Measurements from ENCODE around the gene MAML3. TPM values are rescaled to one million over a fixed set of nuclear protein-coding genes. Genes with fewer than 3 reads are reported as not detected.

Gene MAML3
- total RNA-seq, 1 donor: 0.72 TPM

DNA sequence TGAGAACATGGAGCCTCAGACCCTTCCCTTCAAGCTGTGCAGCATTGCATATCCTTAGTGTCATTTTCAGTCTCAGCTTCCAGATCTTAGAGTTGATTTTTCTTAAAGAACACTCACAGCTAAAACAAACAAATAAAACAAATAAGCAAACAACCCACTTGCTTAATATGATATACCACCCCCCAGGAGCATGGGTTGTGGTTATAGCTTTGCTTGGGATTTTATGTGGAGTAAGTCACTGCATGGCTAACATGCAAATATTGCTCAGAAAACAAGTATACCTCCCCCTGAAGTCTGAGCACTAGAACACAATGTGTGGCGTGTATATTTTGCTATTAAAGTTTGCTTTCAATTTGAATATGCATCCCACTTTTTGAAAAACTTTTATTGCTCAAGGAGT, 409.8 kb downstream of the MAML3 start:
- Histone ChIP-seq H3K4me1 (ENCODE audit: insufficient read depth, low read length) (peaks cover 2% of the 10 kb centered on the region), H3K27ac (ENCODE audit: low read depth, low read length) (no peak overlapping the region), H3K27me3 (ENCODE audit: insufficient read depth, low read length) (peaks cover 18% of the 10 kb centered on the region), H2AFZ (ENCODE audit: low read length) (no peak overlapping the region), H3K4me2 (ENCODE audit: insufficient read depth, low read length) (no peak overlapping the region), H3K79me2 (ENCODE audit: insufficient read depth, low read length) (no peaks in the 10 kb centered on the region), H4K20me1 (ENCODE audit: insufficient read depth, low read length) (no peaks in the 10 kb centered on the region), H3K36me3 (ENCODE audit: insufficient read depth, low read length) (no peaks in the 10 kb centered on the region), H3K4me3 (ENCODE audit: insufficient read depth, low read length) (no peak overlapping the region), H3K9me3 (ENCODE audit: low read depth, low read length) (no peaks in the 10 kb centered on the region)
- TF ChIP-seq, protein P1, sequence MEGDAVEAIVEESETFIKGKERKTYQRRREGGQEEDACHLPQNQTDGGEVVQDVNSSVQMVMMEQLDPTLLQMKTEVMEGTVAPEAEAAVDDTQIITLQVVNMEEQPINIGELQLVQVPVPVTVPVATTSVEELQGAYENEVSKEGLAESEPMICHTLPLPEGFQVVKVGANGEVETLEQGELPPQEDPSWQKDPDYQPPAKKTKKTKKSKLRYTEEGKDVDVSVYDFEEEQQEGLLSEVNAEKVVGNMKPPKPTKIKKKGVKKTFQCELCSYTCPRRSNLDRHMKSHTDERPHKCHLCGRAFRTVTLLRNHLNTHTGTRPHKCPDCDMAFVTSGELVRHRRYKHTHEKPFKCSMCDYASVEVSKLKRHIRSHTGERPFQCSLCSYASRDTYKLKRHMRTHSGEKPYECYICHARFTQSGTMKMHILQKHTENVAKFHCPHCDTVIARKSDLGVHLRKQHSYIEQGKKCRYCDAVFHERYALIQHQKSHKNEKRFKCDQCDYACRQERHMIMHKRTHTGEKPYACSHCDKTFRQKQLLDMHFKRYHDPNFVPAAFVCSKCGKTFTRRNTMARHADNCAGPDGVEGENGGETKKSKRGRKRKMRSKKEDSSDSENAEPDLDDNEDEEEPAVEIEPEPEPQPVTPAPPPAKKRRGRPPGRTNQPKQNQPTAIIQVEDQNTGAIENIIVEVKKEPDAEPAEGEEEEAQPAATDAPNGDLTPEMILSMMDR (IDR thresholded peaks at IDR 0.05; ENCODE audit: extremely low read depth, low read depth, low read length): no peak
- DNase-seq (ENCODE audit: insufficient read length, low spot score, missing footprints): no peak

DNA sequence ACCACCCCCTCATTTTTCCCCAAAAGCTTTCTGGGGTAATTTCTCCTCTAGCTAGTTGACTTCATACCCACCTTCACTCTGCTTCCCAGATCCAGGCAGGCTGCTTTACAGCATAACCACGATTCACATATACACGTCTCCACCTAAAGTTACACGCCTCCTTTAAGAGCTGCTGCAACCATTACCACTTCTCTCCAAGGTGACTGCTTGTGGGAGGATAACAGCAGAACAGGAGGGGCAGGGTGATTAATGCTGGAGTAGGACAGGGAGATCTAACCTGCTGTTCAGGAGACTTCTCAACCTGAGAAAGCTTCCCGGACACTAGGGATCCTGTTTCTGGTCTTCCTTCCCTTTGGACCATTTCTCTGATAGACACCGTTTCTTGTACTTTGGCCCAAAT, 411.0 kb downstream of the MAML3 start:
- H3K4me1 ChIP-seq (ENCODE audit: insufficient read depth, low read length): peaks cover 2% of the 10 kb centered on the region
- H3K27ac ChIP-seq (ENCODE audit: low read depth, low read length): no peak overlapping the region
- no peak overlapping the region for H2AFZ ChIP-seq (ENCODE audit: low read length)
- peaks cover 18% of the 10 kb centered on the region for H3K27me3 ChIP-seq (ENCODE audit: insufficient read depth, low read length)
- H4K20me1 ChIP-seq (ENCODE audit: insufficient read depth, low read length): no peaks in the 10 kb centered on the region
- DNase-seq (ENCODE audit: insufficient read length, low spot score, missing footprints): no peak
- TF ChIP-seq, protein P1 (IDR thresholded peaks at IDR 0.05; ENCODE audit: extremely low read depth, low read depth, low read length): no peak
- H3K36me3 ChIP-seq (ENCODE audit: insufficient read depth, low read length): no peaks in the 10 kb centered on the region
- no peaks in the 10 kb centered on the region for H3K9me3 ChIP-seq (ENCODE audit: low read depth, low read length)
- H3K79me2 ChIP-seq (ENCODE audit: insufficient read depth, low read length): no peaks in the 10 kb centered on the region
- no peak overlapping the region for H3K4me2 ChIP-seq (ENCODE audit: insufficient read depth, low read length)
- no peak overlapping the region for H3K4me3 ChIP-seq (ENCODE audit: insufficient read depth, low read length)

DNA sequence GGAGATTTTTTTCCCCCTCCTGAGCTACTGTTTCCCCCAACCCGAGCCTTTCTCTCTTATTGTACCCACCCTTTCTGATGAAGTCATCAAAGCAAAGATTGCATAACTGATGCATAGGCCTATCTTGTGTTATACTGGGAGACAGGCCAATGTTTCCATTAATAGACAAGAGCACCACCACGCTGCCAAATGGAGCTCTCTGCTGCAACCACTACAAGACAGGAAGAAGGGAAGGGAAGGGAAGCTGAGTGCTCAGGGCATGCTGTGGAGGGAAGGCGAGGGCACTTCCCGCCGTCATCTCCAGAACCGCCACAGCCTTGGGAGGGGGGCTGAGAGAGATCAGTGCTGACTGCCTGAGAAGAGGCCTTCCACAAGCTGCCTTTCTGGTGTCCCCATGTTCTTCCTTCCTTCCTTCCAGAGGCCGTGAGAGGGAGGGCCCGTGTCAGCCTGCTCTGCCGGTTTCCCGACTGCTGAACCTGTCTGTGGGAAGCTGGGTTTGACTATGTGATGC, 413.4 kb downstream of the MAML3 start:
- no peaks in the 10 kb centered on the region for H3K36me3 ChIP-seq (ENCODE audit: insufficient read depth, low read length)
- no peaks in the 10 kb centered on the region for H3K9me3 ChIP-seq (ENCODE audit: low read depth, low read length)
- H4K20me1 ChIP-seq (ENCODE audit: insufficient read depth, low read length): no peaks in the 10 kb centered on the region
- H3K27ac ChIP-seq (ENCODE audit: low read depth, low read length): no peak overlapping the region
- peak overlapping the region; percentile 31 for H3K4me2 ChIP-seq (ENCODE audit: insufficient read depth, low read length)
- no peaks in the 10 kb centered on the region for H3K79me2 ChIP-seq (ENCODE audit: insufficient read depth, low read length)
- peaks cover 2% of the 10 kb centered on the region for H3K4me1 ChIP-seq (ENCODE audit: insufficient read depth, low read length)
- H3K4me3 ChIP-seq (ENCODE audit: insufficient read depth, low read length): no peak overlapping the region
- TF ChIP-seq, protein P1 (IDR thresholded peaks at IDR 0.05; ENCODE audit: extremely low read depth, low read depth, low read length): peak; percentile 37
- H2AFZ ChIP-seq (ENCODE audit: low read length): peak overlapping the region; percentile 47
- H3K27me3 ChIP-seq (ENCODE audit: insufficient read depth, low read length): peaks cover 23% of the 10 kb centered on the region
- peak; percentile 94 for DNase-seq (ENCODE audit: insufficient read length, low spot score, missing footprints)

DNA sequence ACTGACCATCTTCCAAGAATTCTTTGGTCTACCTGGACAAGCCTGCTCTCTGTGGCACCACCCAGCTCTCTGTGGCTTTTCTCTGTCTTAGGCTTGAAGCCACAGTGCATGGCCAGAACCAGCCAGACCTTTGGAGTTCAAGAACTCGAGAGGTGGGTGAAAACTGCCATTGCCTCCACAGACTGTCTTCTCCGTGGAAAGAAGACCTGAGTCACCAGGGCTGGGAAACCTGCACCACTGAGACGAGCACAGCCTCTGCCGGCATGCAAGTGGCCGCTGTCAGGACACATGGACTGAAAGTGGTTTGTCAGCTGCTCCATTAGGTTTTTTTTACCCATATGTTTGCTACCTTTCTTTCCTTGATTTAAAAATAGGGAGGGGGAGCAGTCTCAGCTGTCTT, 413.9 kb downstream of the MAML3 start:
- H2AFZ ChIP-seq (ENCODE audit: low read length): no peak overlapping the region
- H4K20me1 ChIP-seq (ENCODE audit: insufficient read depth, low read length): no peaks in the 10 kb centered on the region
- DNase-seq (ENCODE audit: insufficient read length, low spot score, missing footprints): no peak
- no peak overlapping the region for H3K27ac ChIP-seq (ENCODE audit: low read depth, low read length)
- H3K4me3 ChIP-seq (ENCODE audit: insufficient read depth, low read length): no peak overlapping the region
- H3K4me2 ChIP-seq (ENCODE audit: insufficient read depth, low read length): peak overlapping the region; percentile 31
- H3K36me3 ChIP-seq (ENCODE audit: insufficient read depth, low read length): no peaks in the 10 kb centered on the region
- no peaks in the 10 kb centered on the region for H3K9me3 ChIP-seq (ENCODE audit: low read depth, low read length)
- TF ChIP-seq, protein P1 (IDR thresholded peaks at IDR 0.05; ENCODE audit: extremely low read depth, low read depth, low read length): no peak
- peaks cover 27% of the 10 kb centered on the region for H3K27me3 ChIP-seq (ENCODE audit: insufficient read depth, low read length)
- peaks cover 6% of the 10 kb centered on the region for H3K4me1 ChIP-seq (ENCODE audit: insufficient read depth, low read length)
- H3K79me2 ChIP-seq (ENCODE audit: insufficient read depth, low read length): no peaks in the 10 kb centered on the region

Measured in osteoblast (primary cell).